NB4 (cell line): ENCODE data around the gene FAM90A26.
"Not testable (repeated sequence)": the region's sequence is repeated elsewhere in the genome, so short reads cannot be mapped to it uniquely, and the experiment has no call there.

Experiments
- MYC ChIP-seq: IDR thresholded peaks from 2 replicates; pipeline ENCODE4 v1.6.1; 2011; ENCODE audit warnings: low read depth, low read length
- POLR2A ChIP-seq: IDR thresholded peaks from 2 replicates; pipeline ENCODE4 v1.6.1; 2011; ENCODE audit warnings: mild to moderate bottlenecking; ENCODE audit not compliant: insufficient read length; ENCODE audit errors: extremely low read depth
- TF ChIP-seq, protein P1 (sequence below): IDR thresholded peaks from one replicate; pipeline ENCODE4 v1.5.1; 2012; ENCODE audit warnings: low read depth, low read length
- TF ChIP-seq, protein P2 (sequence below): IDR thresholded peaks from 2 replicates; pipeline ENCODE4 v1.6.1; 2011; ENCODE audit warnings: low read depth, low read length

DNA sequence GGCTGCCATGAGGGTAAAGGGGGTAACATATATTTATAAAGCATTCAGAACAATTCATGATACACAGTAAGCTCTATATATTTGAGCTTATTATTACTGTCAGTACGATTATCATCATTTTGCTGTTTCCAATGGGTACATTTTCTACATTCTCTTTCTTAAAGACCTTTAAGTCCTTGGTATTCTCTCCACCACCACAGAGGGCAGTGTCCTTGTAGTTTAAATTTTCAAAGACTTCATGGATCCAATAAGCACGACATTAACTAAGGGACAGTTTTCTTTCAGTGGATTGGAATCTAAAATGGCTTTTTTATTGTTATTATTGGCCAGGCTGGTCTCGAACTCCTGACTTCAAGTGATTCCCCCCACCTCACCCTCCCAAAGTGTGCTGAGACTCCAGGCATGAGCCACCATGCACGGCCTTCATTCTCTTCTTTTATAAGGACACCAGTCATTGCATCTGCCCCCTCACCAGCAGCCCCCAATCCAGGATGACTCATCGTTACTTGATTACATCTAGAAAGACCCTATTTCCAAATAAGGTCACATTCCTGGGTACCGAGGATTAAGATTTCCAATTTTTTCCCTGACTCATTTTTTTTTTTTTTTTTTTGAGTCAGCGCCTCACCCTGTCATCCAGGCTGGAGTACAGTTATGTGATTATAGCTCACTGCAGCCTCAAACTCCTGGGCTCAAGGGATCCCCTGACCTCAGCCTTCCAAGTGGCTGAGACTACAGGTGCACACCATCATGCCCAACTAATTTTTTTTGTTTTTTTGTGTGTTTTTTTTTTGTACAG lies 21.4 kb upstream of the FAM90A26 start:
- TF ChIP-seq, protein P1, sequence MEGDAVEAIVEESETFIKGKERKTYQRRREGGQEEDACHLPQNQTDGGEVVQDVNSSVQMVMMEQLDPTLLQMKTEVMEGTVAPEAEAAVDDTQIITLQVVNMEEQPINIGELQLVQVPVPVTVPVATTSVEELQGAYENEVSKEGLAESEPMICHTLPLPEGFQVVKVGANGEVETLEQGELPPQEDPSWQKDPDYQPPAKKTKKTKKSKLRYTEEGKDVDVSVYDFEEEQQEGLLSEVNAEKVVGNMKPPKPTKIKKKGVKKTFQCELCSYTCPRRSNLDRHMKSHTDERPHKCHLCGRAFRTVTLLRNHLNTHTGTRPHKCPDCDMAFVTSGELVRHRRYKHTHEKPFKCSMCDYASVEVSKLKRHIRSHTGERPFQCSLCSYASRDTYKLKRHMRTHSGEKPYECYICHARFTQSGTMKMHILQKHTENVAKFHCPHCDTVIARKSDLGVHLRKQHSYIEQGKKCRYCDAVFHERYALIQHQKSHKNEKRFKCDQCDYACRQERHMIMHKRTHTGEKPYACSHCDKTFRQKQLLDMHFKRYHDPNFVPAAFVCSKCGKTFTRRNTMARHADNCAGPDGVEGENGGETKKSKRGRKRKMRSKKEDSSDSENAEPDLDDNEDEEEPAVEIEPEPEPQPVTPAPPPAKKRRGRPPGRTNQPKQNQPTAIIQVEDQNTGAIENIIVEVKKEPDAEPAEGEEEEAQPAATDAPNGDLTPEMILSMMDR: not testable (repeated sequence)
- TF ChIP-seq, protein P2, sequence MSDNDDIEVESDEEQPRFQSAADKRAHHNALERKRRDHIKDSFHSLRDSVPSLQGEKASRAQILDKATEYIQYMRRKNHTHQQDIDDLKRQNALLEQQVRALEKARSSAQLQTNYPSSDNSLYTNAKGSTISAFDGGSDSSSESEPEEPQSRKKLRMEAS: not testable (repeated sequence)
- not testable (repeated sequence) for TF ChIP-seq POLR2A, MYC
